ENCODE data around the gene RNF220.

DNA sequence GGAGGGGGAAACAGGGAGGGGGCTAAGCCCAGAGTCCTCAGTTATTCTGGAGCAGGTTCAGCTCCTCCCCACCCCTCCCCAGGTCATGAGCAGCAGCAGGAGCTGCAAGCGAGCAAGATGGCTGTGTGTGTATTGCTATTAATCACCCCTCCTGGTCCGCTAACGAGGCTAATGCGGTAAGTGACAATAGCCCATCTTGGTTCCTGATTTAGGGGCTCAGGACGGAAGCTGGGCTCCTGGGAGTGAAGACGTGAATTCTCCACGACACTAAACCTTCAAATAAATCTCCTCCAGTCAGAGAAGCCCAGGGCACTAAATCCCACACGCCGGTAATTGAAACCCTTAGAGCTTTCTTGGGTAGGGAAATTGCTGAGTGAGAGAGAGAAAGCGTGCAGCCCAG is 193.1 kb downstream of the RNF220 start:
- TF ChIP-seq CTCF (IDR thresholded peaks at IDR 0.05) (no peak), POLR2A (IDR thresholded peaks at IDR 0.05) (no peak)

All from uterus (tissue), 2 donors.